H1 (cell line): ENCODE measurements around the gene GOLGA1.

Experiments
- ATF3 ChIP-seq: IDR thresholded peaks from 2 replicates; pipeline ENCODE4 v1.6.1; 2011; ENCODE audit warnings: low read depth, mild to moderate bottlenecking, low read length; ENCODE audit not compliant: insufficient read depth
- CHD7 ChIP-seq: fragments of 300-600 bp; sonication (generic); IDR thresholded peaks from 2 replicates; pipeline ENCODE4 v1.7.1; 2012; ENCODE audit warnings: low read length, moderate library complexity, mild to moderate bottlenecking, inconsistent platforms; ENCODE audit not compliant: insufficient replicate concordance
- CREB1 ChIP-seq: IDR thresholded peaks from 2 replicates; pipeline ENCODE4 v1.6.1; 2012; ENCODE audit warnings: inconsistent platforms
- CTCF ChIP-seq, 3 experiments: IDR thresholded peaks; 1 replicate in 2 of 3; 2 replicates in 1 of 3; pipeline versions ENCODE4 v1.5.1 to v1.6.1; 2011; ENCODE audit warnings: low read length in 3 of 3, mild to moderate bottlenecking in 3 of 3, inconsistent platforms in 2 of 3, low read depth in 1 of 3, moderate library complexity in 1 of 3; ENCODE audit not compliant: insufficient read depth in 1 of 3; ENCODE audit errors: control extremely low read depth in 1 of 3
- GABPA ChIP-seq: IDR thresholded peaks from 2 replicates; pipeline ENCODE4 v1.6.1; 2011; ENCODE audit warnings: mild to moderate bottlenecking, low read length, moderate library complexity, borderline replicate concordance; ENCODE audit not compliant: insufficient read depth
- NRF1 ChIP-seq: IDR thresholded peaks from 2 replicates; pipeline ENCODE4 v1.6.1; 2011; ENCODE audit warnings: mild to moderate bottlenecking, low read depth, low read length, improper control_type of control experiment
- POLR2A ChIP-seq, 2 experiments: IDR thresholded peaks; 1 replicate in 1 of 2; 2 replicates in 1 of 2; pipeline ENCODE4 v1.6.1; 2011; ENCODE audit warnings: low read depth in 2 of 2, low read length in 2 of 2, mild to moderate bottlenecking in 2 of 2; ENCODE audit errors: control extremely low read depth in 1 of 2
- RFX5 ChIP-seq: IDR thresholded peaks from 2 replicates; pipeline ENCODE4 v1.6.1; 2011; ENCODE audit warnings: low read depth, low read length, improper control_type of control experiment, borderline replicate concordance
- SRF ChIP-seq: IDR thresholded peaks from 2 replicates; pipeline ENCODE4 v1.6.1; 2011; ENCODE audit warnings: mild to moderate bottlenecking, low read depth, low read length, moderate library complexity
- TAF1 ChIP-seq: IDR thresholded peaks from 2 replicates; pipeline ENCODE4 v1.6.1; 2011; ENCODE audit warnings: mild to moderate bottlenecking, low read depth, low read length
- TEAD4 ChIP-seq: IDR thresholded peaks from 2 replicates; pipeline ENCODE4 v1.6.1; 2012; ENCODE audit warnings: low read depth, low read length, inconsistent platforms, mixed read lengths
- YY1 ChIP-seq: IDR thresholded peaks from 2 replicates; pipeline ENCODE4 v1.6.1; 2011; ENCODE audit warnings: low read depth, mild to moderate bottlenecking, low read length

- TF ChIP-seq YY1 (no peak), CTCF (IDR thresholded peaks at IDR 0.05; ENCODE audit: control extremely low read depth in 1 of 3, insufficient read depth in 1 of 3, low read depth in 1 of 3, low read length in 3 of 3) (peak in 2 of 3 experiments; percentile 76 to 86; a peak in 3 of 4 replicates), RFX5 (no peak), TEAD4 (no peak), POLR2A (IDR thresholded peaks at IDR 0.05; ENCODE audit: control extremely low read depth in 1 of 2, low read depth in 2 of 2, low read length in 2 of 2) (peak in 1 of 2 experiments; percentile 76; a peak in 2 of 3 replicates), ATF3 (no peak), SRF (no peak), NRF1 (no peak), CREB1 (no peak), GABPA (no peak), CHD7 (no peak), TAF1 (no peak)
These were observed 84.7 kb downstream of the GOLGA1 start for GRCh38 chr9:124855944-124856765.
